ENCODE results near the gene LAX1.

- TF ChIP-seq YY1 (IDR thresholded peaks at IDR 0.05; ENCODE audit: insufficient read depth, insufficient read length) (no peak), SUZ12 (IDR thresholded peaks at IDR 0.05; ENCODE audit: extremely low read depth, insufficient read depth, insufficient read length) (no peak)
Observed at GRCh38 chr1:203771901-203772301, 6.9 kb downstream of the LAX1 start.

Measured in NT2/D1 (cell line).